HL-60 (cell line): Measurements from ENCODE around the gene PRKCD.

Experiments
- CTCF ChIP-seq: IDR thresholded peaks from one replicate; pipeline ENCODE4 v1.5.1; 2011; ENCODE audit warnings: low read length, control low read depth, inconsistent platforms; ENCODE audit not compliant: insufficient read depth
- POLR2AphosphoS5 ChIP-seq: IDR thresholded peaks from 2 replicates; pipeline ENCODE4 v1.6.1; 2012; ENCODE audit warnings: low read depth
- REST ChIP-seq: IDR thresholded peaks from 2 replicates; pipeline ENCODE4 v1.6.1; 2012; ENCODE audit warnings: low read depth; ENCODE audit not compliant: insufficient replicate concordance

- no peak for TF ChIP-seq POLR2AphosphoS5
- no peak for TF ChIP-seq CTCF
- no peak for TF ChIP-seq REST
Measured at GRCh38 chr3:53229606-53230005, 68.6 kb downstream of the PRKCD start.
